ENCODE data around the gene PCBD2.

Gene PCBD2

DNA sequence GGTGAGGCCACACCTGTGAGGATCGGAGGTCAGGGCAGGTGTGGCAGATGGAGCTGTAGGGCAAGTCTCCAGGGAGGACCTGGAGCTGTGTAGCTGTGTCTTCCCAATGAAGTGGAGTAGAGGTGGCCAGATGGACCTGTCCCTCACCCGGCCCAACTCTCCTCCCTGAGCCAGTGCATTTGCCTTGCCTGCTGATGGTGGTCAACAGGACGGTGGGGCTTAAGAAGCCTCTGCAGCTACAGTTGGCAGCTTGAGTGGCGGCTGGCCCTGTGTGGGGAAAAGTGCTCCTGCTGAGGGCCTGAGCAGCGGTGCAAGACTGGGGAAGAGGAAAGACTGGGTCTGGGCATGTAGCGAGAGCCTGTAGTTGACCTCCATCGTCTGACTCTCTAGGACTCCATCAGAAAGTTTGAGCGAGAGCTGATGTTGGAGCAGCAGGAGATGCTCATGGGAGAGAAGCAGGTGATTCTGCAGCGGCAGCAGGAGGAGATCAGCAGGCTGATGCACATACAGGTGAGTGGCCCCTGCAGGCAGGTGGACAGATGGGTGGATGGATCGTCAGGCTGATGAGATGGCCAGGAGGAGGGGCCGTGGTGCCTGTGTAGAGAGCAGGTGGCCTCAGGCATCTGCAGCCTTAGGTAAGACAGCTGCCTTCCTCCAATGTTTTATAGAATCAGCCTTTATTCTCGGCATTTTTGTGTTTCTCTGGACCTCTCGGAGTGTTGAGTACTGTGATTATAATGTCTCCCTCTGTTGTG, 104.2 kb downstream of the PCBD2 start:
- peak; percentile 0 for DNase-seq

DNA sequence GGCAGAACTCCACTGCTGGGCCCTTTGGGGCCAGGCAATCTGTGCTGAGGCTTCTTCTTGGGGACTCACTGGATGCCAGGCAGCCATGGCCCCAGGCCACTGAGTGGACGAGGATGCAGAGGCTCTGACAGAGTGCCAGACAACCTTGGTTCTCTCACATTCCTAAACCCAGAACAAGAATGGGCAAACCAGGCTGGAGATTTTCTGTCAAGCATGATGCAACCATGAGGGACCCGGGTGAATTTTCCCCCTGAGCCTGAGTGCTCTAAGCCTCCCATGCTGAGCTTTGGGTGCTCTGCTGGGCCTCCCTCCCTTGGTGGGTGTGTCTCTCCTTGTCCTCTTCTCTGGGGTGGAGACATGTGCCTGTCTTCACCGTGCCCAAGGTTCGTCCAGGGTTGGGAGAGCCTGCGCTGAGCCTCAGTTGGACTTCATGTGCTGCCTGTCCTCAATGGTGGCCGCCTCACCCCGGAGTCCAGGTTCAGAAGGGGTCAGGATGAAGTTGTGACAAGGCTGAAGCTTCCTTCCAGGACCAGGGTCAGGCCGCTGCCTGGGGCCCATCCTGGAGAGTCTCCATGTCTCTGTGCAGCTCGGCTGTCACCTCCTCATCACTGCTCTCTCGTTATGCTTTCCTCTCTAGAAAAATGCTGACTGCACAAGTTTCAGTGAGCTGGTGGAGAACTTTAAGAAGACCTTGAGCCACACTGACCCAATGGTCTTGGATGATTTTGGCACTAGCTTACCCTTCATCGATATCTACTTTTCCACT, 105.0 kb downstream of the PCBD2 start:
- no peak for DNase-seq

GRCh38 chr5:135010502-135011354, 105.8 kb downstream of the PCBD2 start:
- DNase-seq = no peak

DNA sequence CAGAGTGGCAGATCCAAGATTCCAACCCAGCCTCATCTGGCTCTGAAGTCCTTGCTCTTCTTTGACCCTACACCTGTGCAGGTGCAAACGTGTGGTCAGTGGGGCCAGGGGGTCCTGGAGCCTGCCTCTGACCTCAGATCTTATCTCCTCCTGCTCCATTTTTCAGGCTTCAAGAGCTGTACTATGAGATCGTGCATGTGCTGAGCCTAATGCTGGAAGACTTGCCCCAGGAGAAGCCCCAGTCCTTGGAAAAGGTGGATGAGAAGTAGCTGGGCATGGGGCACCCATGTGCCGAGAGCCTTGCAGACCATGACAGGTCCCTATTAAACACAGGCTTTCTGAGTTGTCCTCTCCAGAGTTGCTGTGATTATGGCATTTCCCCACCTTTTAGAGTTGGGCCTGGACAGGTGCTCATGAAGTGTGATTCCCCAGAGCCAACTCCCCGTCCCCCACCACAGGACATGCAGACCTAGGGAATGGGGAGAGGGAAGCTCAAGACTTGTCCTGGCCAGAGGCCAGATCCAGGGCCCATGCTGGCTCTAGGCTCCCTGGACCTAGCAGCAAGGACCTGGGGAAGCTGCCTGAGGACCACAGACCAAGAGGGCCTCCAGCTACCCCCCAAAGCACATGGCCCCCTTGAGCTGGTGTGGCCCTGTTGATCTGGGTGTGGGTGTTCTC, 106.6 kb downstream of the PCBD2 start:
- no peak for DNase-seq

DNA sequence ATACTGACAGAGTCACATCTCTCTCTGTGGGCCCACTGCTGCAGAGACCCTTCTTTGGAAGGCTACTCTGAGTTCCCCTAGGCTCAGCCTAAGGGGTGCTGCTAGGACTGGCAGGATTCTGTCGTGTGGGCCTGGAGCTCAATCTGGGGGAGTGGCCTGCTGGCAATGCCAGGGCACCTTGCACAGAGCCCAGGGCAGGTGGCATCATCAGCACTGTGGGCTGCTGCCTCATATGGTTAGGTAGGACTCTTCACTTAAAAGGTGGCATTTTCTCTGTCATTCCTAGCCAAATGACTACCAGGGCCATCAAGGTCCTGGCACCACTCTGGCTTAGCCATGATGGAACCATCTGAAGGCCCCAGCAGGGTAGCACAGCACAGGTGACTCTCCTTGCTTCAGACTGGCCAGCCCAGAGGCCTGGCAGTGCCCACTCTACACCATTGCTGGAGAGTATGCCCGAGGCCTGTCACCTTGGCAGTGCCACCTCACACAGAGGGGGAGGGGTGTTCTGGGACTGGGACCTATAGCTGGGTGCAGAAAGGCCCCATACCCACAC, 107.2 kb downstream of the PCBD2 start:
- DNase-seq = no peak

Data from NCI-H526 treated with DMSO at 0.1 percent for 48 hours (cell line).